Keratinocyte (primary cell): Measurements from ENCODE around the gene PLSCR3. TPM values are rescaled to one million over a fixed set of nuclear protein-coding genes. Genes with fewer than 3 reads are reported as not detected.
"Not testable (repeated sequence)": the region's sequence is repeated elsewhere in the genome, so short reads cannot be mapped to it uniquely, and the experiment has no call there.

ENCODE experiments used
- DNase-seq: peaks from one replicate; pipeline ENCODE4 v3.0.0-alpha.2; 2011; ENCODE audit warnings: low read depth, missing footprints, low spot score
- FAIRE-seq: peaks from 2 replicates; lab custom pipeline; 2011; peaks lifted over from hg19 to GRCh38; lab: Jason Lieb, UNC
- H2AFZ ChIP-seq: 2 replicates; pipeline ENCODE4 v1.6.0; 2012; ENCODE audit warnings: low read length, control low read depth, inconsistent platforms; ENCODE audit not compliant: control insufficient read depth
- H3K27ac ChIP-seq: 2 replicates; pipeline ENCODE4 v1.5.1; 2011; ENCODE audit warnings: low read length; ENCODE audit not compliant: control insufficient read depth, insufficient read depth
- H3K27me3 ChIP-seq: 3 replicates; pipeline ENCODE4 v1.6.0; 2011; ENCODE audit warnings: low read length; ENCODE audit not compliant: control insufficient read depth, insufficient read depth; ENCODE audit errors: extremely low read depth
- H3K36me3 ChIP-seq, 2 experiments: 2 replicates in 1 of 2; 3 replicates in 1 of 2; pipeline ENCODE4 v1.5.1; 2011; ENCODE audit warnings: low read length in 2 of 2, mild to moderate bottlenecking in 1 of 2; ENCODE audit not compliant: control insufficient read depth in 2 of 2, insufficient read depth in 2 of 2; ENCODE audit errors: extremely low read depth in 1 of 2
- H3K4me1 ChIP-seq: 3 replicates; pipeline ENCODE4 v1.5.1; 2011; ENCODE audit warnings: low read length; ENCODE audit not compliant: control insufficient read depth, insufficient read depth; ENCODE audit errors: extremely low read depth
- H3K4me2 ChIP-seq: 3 replicates; pipeline ENCODE4 v1.6.0; 2011; ENCODE audit warnings: low read depth, low read length; ENCODE audit not compliant: control insufficient read depth, insufficient read depth; ENCODE audit errors: extremely low read depth
- H3K4me3 ChIP-seq, 3 experiments: fragments of 200-600 bp in 1 of 3; sonication (generic) in 1 of 3; 2 replicates in 2 of 3; 3 replicates in 1 of 3; pipeline ENCODE4 v1.5.1; 2011 to 2016; ENCODE audit warnings: low read length in 3 of 3, mild to moderate bottlenecking in 3 of 3, control low read depth in 2 of 3, inconsistent platforms in 1 of 3, low read depth in 1 of 3, mixed read lengths in 1 of 3, mixed run types in 1 of 3, moderate library complexity in 1 of 3; ENCODE audit not compliant: control insufficient read depth in 2 of 3, insufficient read depth in 2 of 3; ENCODE audit errors: extremely low read depth in 1 of 3
- H3K79me2 ChIP-seq: 2 replicates; pipeline ENCODE4 v1.6.0; 2012; ENCODE audit warnings: low read length; ENCODE audit not compliant: control insufficient read depth, insufficient read depth
- H3K9ac ChIP-seq: 3 replicates; pipeline ENCODE4 v1.6.0; 2011; ENCODE audit warnings: low read length; ENCODE audit not compliant: control insufficient read depth, insufficient read depth; ENCODE audit errors: extremely low read depth
- H3K9me1 ChIP-seq: 3 replicates; pipeline ENCODE4 v1.6.0; 2011; ENCODE audit warnings: low read length; ENCODE audit not compliant: control insufficient read depth, insufficient read depth; ENCODE audit errors: extremely low read depth
- H3K9me3 ChIP-seq: 2 replicates; pipeline ENCODE4 v1.5.1; 2012; ENCODE audit warnings: low read depth, low read length; ENCODE audit not compliant: control insufficient read depth
- H4K20me1 ChIP-seq: 3 replicates; pipeline ENCODE4 v1.6.0; 2011; ENCODE audit warnings: low read length; ENCODE audit not compliant: control insufficient read depth, insufficient read depth; ENCODE audit errors: extremely low read depth
- EZH2 ChIP-seq: IDR thresholded peaks from one replicate; pipeline ENCODE4 v1.6.1; 2012; ENCODE audit warnings: inconsistent platforms, mild to moderate bottlenecking, low read length, moderate library complexity
- dilution Hi-C: fragments of 300-500 bp; cut with MboI; formaldehyde crosslinking; loops from one replicate; pipeline ENCODE4 v1.7.0; 2020; ENCODE audit warnings: low sequenced_read_pairs; ENCODE audit not compliant: extremely low pct_ligation_motif_present
- polyA plus RNA-seq, 5 experiments: library from polyadenylated mRNA; depleted of rRNA in 3 of 5; stranded (reverse) in 3 of 5; stranded (forward) in 1 of 5; unstranded in 1 of 5; fragments of >200 nt; gene quantifications; 1 replicate in 1 of 5; 2 replicates in 3 of 5; 3 replicates in 1 of 5; pipeline versions ENCODE4 v1.2.1 to v1.2.3, GENCODE V29; 2011 to 2012; ENCODE audit warnings: missing spikeins in 2 of 5, low read depth in 1 of 5, low replicate concordance in 1 of 5
- TF ChIP-seq, protein P1 (sequence below), 3 experiments: IDR thresholded peaks in 1 of 3; conservative IDR thresholded peaks in 1 of 3; optimal IDR thresholded peaks in 1 of 3; 2 replicates in 2 of 3; 3 replicates in 1 of 3; pipeline versions ENCODE3 to v1.5.1; 2011; ENCODE audit warnings: low read length in 3 of 3, mild to moderate bottlenecking in 3 of 3, moderate library complexity in 2 of 3, control low read depth in 1 of 3, inconsistent platforms in 1 of 3; ENCODE audit not compliant: insufficient read depth in 2 of 3; ENCODE audit errors: extremely low read depth in 1 of 3

The PLSCR3 gene
- polyA plus RNA-seq, 1 donor (not counting 4 experiments of a cell fraction or from before 2014, with no cell fraction given) = 30.5 TPM

DNA sequence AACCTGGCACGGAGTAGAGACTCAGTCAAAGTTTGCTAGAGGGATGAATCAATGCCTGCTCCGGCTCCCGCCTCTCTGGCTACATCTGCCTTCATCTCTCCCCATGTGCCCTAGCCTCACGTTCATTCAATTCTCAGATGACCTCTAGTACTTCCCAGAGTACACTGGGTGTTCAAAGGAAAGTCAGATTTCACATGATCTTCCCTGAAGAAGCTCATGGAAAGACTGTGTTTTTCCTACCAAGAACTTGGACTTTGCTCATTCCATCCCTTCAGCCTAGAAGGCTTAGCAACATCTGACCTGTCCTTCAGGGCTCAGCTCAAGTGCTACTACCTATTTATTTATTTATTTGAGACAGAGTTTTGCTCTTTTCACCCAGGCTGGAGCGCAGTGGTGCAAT lies 24.5 kb downstream of the PLSCR3 start:
- TF ChIP-seq, protein P1, sequence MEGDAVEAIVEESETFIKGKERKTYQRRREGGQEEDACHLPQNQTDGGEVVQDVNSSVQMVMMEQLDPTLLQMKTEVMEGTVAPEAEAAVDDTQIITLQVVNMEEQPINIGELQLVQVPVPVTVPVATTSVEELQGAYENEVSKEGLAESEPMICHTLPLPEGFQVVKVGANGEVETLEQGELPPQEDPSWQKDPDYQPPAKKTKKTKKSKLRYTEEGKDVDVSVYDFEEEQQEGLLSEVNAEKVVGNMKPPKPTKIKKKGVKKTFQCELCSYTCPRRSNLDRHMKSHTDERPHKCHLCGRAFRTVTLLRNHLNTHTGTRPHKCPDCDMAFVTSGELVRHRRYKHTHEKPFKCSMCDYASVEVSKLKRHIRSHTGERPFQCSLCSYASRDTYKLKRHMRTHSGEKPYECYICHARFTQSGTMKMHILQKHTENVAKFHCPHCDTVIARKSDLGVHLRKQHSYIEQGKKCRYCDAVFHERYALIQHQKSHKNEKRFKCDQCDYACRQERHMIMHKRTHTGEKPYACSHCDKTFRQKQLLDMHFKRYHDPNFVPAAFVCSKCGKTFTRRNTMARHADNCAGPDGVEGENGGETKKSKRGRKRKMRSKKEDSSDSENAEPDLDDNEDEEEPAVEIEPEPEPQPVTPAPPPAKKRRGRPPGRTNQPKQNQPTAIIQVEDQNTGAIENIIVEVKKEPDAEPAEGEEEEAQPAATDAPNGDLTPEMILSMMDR (optimal IDR thresholded peaks at IDR 0.05 in 1 of 3, IDR thresholded peaks at IDR 0.05 in 1 of 3, conservative IDR thresholded peaks at IDR 0.05 in 1 of 3; ENCODE audit: extremely low read depth in 1 of 3, insufficient read depth in 2 of 3, low read length in 3 of 3) = no peak
- no peak for TF ChIP-seq EZH2
- dilution Hi-C loops = no loop called here
- no peak for DNase-seq
- FAIRE-seq = no peak
- no peaks in the 10 kb centered on the region for H3K9me3 ChIP-seq
- no peaks in the 10 kb centered on the region for H3K27me3 ChIP-seq
- H4K20me1 ChIP-seq = no peaks in the 10 kb centered on the region
- H2AFZ ChIP-seq = no peak overlapping the region
- no peak overlapping the region for H3K9ac ChIP-seq
- H3K9me1 ChIP-seq = no peaks in the 10 kb centered on the region
- no peak overlapping the region for H3K27ac ChIP-seq
- no peaks in the 10 kb centered on the region for H3K4me1 ChIP-seq
- H3K36me3 ChIP-seq = no peaks in the 10 kb centered on the region
- no peaks in the 10 kb centered on the region for H3K79me2 ChIP-seq
- no peak overlapping the region for H3K4me2 ChIP-seq
- no peak overlapping the region for H3K4me3 ChIP-seq

DNA sequence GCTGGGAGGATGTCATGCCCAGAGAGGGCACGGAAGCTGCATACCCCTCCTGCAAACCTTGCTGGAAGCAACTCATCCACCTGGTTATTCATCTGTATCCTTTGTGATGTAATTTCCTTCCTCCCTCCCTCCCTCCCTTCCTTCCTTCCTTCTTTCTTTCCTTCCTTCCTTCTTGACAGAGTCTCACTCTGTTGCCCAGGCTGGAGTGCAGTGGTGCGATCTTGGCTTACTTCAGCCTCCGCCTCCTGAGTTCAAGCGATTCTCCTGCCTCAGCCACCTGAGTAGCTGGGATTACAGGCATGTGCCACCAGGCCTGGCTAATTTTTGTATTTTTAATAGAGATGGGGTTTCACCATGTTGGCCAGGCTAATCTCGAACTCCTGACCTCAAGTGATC lies 25.7 kb downstream of the PLSCR3 start:
- H3K9me3 ChIP-seq, H3K36me3 ChIP-seq, H3K27me3 ChIP-seq, dilution Hi-C loops, H3K79me2 ChIP-seq, H3K9ac ChIP-seq, H4K20me1 ChIP-seq, DNase-seq, H3K4me3 ChIP-seq, H3K4me1 ChIP-seq, H3K4me2 ChIP-seq, H3K9me1 ChIP-seq, FAIRE-seq, H3K27ac ChIP-seq, H2AFZ ChIP-seq: not testable (repeated sequence)

DNA sequence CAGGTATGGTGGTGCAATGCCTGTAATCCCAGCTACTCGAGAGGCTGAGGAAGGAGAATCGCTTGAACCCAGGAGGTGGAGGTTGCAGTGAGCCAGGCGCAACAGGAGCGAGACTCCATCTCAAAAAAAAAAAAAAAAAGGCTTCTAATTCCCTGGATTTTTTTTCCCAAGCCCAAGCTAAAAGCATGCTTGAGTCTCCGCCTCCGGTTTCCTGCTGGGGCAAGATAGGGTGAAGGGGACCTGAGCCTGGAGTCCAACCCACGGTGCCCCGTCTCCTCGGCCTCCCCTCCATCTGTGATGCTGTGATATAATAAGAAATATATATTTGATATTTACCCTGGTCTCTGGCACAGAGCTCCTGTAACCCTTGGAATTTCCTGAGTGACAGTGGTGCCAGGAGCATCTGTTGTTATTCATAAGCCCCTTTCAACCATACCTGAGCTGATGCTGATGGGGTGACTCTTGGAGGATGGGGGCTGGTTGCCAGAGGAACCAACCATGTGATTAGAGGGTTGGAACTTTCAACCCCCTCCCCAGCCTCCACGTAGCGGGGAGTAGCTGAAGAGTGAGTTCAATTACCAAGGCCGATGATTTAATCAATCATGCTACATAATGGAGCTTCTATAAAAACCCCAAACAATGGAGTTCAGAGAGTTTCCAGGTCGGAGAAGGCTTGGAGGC lies 26.3 kb downstream of the PLSCR3 start:
- FAIRE-seq (no peak), DNase-seq (no peak)
- dilution Hi-C loops = no loop called here

More for the DNA sequence above, 26.3 kb downstream of the PLSCR3 start:
- Histone ChIP-seq H3K4me1 (peaks cover 2% of the 10 kb centered on the region), H3K79me2 (no peaks in the 10 kb centered on the region), H3K36me3 (no peaks in the 10 kb centered on the region), H3K9me3 (no peaks in the 10 kb centered on the region), H3K4me2 (no peak overlapping the region), H3K27ac (no peak overlapping the region), H4K20me1 (no peaks in the 10 kb centered on the region), H2AFZ (no peak overlapping the region), H3K27me3 (no peaks in the 10 kb centered on the region), H3K9me1 (no peaks in the 10 kb centered on the region), H3K4me3 (no peak overlapping the region), H3K9ac (no peak overlapping the region)
- TF ChIP-seq, protein P1 (optimal IDR thresholded peaks at IDR 0.05 in 1 of 3, IDR thresholded peaks at IDR 0.05 in 1 of 3, conservative IDR thresholded peaks at IDR 0.05 in 1 of 3; ENCODE audit: extremely low read depth in 1 of 3, insufficient read depth in 2 of 3, low read length in 3 of 3) = no peak
- no peak for TF ChIP-seq EZH2
